WTC11 (cell line): ENCODE data around the gene ZDHHC1.

Experiments
- ATF3 ChIP-seq: sonication (generic); formaldehyde crosslinking; conservative IDR thresholded peaks from 2 replicates; pipeline ENCODE4 v1.8.1; 2022; ENCODE audit warnings: mild to moderate bottlenecking, missing genetic modification reagents
- CREB1 ChIP-seq: sonication (generic); formaldehyde crosslinking; IDR thresholded peaks from 2 replicates; pipeline ENCODE4 v1.8.0; 2023; ENCODE audit warnings: mild to moderate bottlenecking, missing genetic modification reagents
- CTCF ChIP-seq: fragments of 200-600 bp; IDR thresholded peaks from 2 replicates; pipeline ENCODE4 v1.8.0; 2022; ENCODE audit warnings: antibody characterized with exemption
- JAZF1 ChIP-seq: fragments of 250-450 bp; sonication (Bioruptor Pico); IDR thresholded peaks from 2 replicates; pipeline ENCODE4 v1.9.0; 2021; ENCODE audit warnings: moderate library complexity, mild to moderate bottlenecking, inconsistent platforms
- JUN ChIP-seq: sonication (generic); formaldehyde crosslinking; IDR thresholded peaks from 2 replicates; pipeline ENCODE4 v1.8.0; 2023; ENCODE audit warnings: mild to moderate bottlenecking, missing genetic modification reagents
- MAX ChIP-seq: sonication (generic); formaldehyde crosslinking; IDR thresholded peaks from 2 replicates; pipeline ENCODE4 v1.8.0; 2022; ENCODE audit warnings: mild to moderate bottlenecking, missing genetic modification reagents
- RORB ChIP-seq: fragments of 250-450 bp; sonication (Bioruptor Pico); IDR thresholded peaks from 2 replicates; pipeline ENCODE4 v1.9.0; 2021; ENCODE audit warnings: mild to moderate bottlenecking
- TCF7 ChIP-seq: sonication (generic); formaldehyde crosslinking; IDR thresholded peaks from 2 replicates; pipeline ENCODE4 v1.8.0; 2022; ENCODE audit warnings: mild to moderate bottlenecking, low read depth, missing genetic modification reagents, moderate library complexity
- USF1 ChIP-seq: sonication (generic); formaldehyde crosslinking; IDR thresholded peaks from 2 replicates; pipeline ENCODE4 v1.8.0; 2022; ENCODE audit warnings: mild to moderate bottlenecking, missing genetic modification reagents
- USF2 ChIP-seq: sonication (generic); formaldehyde crosslinking; IDR thresholded peaks from 2 replicates; pipeline ENCODE4 v1.8.1; 2023; ENCODE audit warnings: mild to moderate bottlenecking, missing genetic modification reagents, moderate library complexity
- ZBTB43 ChIP-seq: sonication (generic); formaldehyde crosslinking; IDR thresholded peaks from 2 replicates; pipeline ENCODE4 v1.8.1; 2023; ENCODE audit warnings: mild to moderate bottlenecking, missing genetic modification reagents
- ZNF232 ChIP-seq: sonication (generic); formaldehyde crosslinking; IDR thresholded peaks from 2 replicates; pipeline ENCODE4 v1.8.0; 2022; ENCODE audit warnings: mild to moderate bottlenecking, missing genetic modification reagents
- ZNF512 ChIP-seq: sonication (generic); formaldehyde crosslinking; IDR thresholded peaks from 2 replicates; pipeline ENCODE4 v1.8.1; 2022; ENCODE audit warnings: missing genetic modification reagents, borderline replicate concordance

GRCh38 chr16:67346341-67346740 is 69.9 kb downstream of the ZDHHC1 start:
- no peak for TF ChIP-seq ZBTB43 (CRISPR knock-in tag)
- no peak for TF ChIP-seq CTCF
- TF ChIP-seq RORB (CRISPR knock-in tag), result no peak
- no peak for TF ChIP-seq TCF7
- no peak for TF ChIP-seq USF2
- TF ChIP-seq ATF3, result no peak
- no peak for TF ChIP-seq ZNF512 (CRISPR knock-in tag)
- no peak for TF ChIP-seq JAZF1
- TF ChIP-seq JUN (CRISPR knock-in tag), result no peak
- TF ChIP-seq CREB1 (CRISPR knock-in tag), result no peak
- no peak for TF ChIP-seq MAX
- TF ChIP-seq USF1 (CRISPR knock-in tag), result no peak
- no peak for TF ChIP-seq ZNF232 (CRISPR knock-in tag)
